Measurements from ENCODE around the gene SENP2.
"Not testable (repeated sequence)": the region's sequence is repeated elsewhere in the genome, so short reads cannot be mapped to it uniquely, and the experiment has no call there.

SENP2 gene

DNA sequence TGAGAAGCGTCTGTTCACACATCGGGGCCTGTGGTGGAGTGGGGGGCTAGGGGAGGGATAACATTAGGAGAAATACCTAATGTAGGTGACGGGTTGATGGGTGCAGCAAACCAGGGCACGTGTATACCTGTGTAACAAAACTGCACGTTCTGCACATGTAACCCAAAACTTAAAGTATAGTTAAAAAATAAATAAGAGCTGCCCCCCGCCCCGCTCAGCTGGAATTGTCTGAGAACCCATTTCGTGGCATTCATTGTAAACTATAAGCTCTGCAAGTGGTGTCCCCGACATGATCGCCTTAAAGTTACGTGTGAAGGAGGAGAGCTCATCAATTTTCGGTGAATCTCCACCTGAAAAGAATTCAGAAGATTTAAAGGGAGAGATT, 26.4 kb upstream of the SENP2 start:
- no peaks in the 10 kb centered on the region for H3K36me3 ChIP-seq (ENCODE audit: control insufficient read depth, insufficient read depth, low read length, severe bottlenecking)
- no peak for DNase-seq (ENCODE audit: low read depth)
- H3K4me1 ChIP-seq (ENCODE audit: control insufficient read depth, insufficient read depth, low read length), result peaks cover 8% of the 10 kb centered on the region

DNA sequence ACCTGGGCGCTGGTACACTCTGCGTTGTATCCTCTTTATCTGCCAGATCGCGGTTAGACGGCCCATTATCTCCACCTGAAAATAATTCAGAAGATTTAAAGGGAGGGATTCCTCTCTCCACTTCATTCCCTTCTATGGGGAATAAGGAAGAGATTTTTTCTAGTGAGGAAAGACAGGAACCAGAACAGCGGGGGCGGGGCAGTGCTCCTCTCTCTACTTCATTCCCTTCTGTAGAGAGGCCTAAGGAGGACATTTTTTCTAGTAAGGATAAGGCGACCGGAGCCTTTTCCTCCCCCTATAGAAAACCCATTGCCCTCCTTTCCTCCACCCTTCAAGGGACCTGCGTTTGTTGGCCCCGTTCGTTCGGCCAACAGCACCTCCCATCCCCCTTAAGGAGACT, 25.4 kb upstream of the SENP2 start:
- Histone ChIP-seq H3K27me3 (replicated peaks; ENCODE audit: control insufficient read depth, insufficient read depth, low read length) (peaks cover 20% of the 10 kb centered on the region), H3K9me3 (ENCODE audit: control insufficient read depth, low read length) (no peaks in the 10 kb centered on the region), H3K4me1 (ENCODE audit: control insufficient read depth, insufficient read depth, low read length) (peaks cover 8% of the 10 kb centered on the region), H3K4me3 (ENCODE audit: low read length) (no peak overlapping the region), H3K9ac (ENCODE audit: low read length) (no peak overlapping the region), H3K36me3 (ENCODE audit: control insufficient read depth, insufficient read depth, low read length, severe bottlenecking) (no peaks in the 10 kb centered on the region)
- no peak for DNase-seq (ENCODE audit: low read depth)

More for the DNA sequence above, 26.4 kb upstream of the SENP2 start:
- no peaks in the 10 kb centered on the region for H3K9me3 ChIP-seq (ENCODE audit: control insufficient read depth, low read length)
- peaks cover 20% of the 10 kb centered on the region for H3K27me3 ChIP-seq (replicated peaks; ENCODE audit: control insufficient read depth, insufficient read depth, low read length)
- H3K4me3 ChIP-seq (ENCODE audit: low read length), result no peak overlapping the region
- H3K9ac ChIP-seq (ENCODE audit: low read length), result no peak overlapping the region

DNA sequence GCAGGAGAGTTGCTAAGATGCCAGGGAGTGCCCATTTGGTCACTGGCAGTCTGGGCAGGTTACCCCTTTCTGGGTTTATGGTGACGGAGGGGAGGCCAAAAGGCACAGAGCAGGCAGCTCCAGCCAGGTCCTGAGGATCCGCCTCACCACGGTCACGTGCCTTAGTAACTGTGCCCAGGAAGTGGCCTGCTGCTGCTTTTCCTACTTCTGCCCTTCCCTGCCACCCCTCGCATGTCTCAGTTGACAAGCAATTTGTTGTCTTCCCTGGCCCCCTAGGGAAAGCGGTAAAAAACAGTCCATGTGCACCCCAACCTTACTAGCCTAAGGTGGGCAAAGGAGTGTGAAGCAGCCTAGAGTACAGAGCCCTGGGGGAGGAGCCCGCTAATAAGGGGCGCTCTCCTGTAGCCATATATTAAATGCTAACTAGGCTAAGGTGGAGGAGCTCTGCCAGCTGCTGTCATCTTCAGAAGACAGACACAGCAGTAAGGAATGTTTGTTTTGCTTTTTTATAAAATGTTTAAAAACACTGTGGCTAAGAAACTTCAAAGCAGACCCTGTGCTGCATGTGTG, 24.6 kb upstream of the SENP2 start:
- no peak for DNase-seq (ENCODE audit: low read depth)
- Histone ChIP-seq H3K9me3 (ENCODE audit: control insufficient read depth, low read length) (no peaks in the 10 kb centered on the region), H3K36me3 (ENCODE audit: control insufficient read depth, insufficient read depth, low read length, severe bottlenecking) (no peaks in the 10 kb centered on the region), H3K4me3 (ENCODE audit: low read length) (no peak overlapping the region), H3K9ac (ENCODE audit: low read length) (no peak overlapping the region), H3K4me1 (ENCODE audit: control insufficient read depth, insufficient read depth, low read length) (peaks cover 8% of the 10 kb centered on the region), H3K27me3 (replicated peaks; ENCODE audit: control insufficient read depth, insufficient read depth, low read length) (peaks cover 20% of the 10 kb centered on the region)

DNA sequence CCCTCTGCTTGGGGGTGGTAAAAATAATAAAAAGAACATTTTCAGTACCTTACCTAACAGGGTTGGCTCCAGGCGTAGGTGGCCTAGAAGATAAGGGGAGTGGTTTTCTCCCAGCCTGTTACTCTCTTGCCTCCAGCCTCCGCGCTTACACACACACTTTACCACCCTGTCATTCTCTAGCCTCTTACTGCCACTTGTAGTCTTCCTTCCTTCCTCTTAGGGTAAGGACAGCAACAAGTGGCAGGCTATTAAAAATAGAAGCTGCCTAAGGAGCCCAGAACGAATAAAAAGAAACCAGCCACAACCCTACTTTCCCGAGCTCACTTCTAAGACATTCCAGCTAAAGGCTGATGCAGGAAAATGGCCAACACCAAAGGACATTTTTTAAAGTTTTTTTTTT, 24.1 kb upstream of the SENP2 start:
- no peak for DNase-seq (ENCODE audit: low read depth)

DNA sequence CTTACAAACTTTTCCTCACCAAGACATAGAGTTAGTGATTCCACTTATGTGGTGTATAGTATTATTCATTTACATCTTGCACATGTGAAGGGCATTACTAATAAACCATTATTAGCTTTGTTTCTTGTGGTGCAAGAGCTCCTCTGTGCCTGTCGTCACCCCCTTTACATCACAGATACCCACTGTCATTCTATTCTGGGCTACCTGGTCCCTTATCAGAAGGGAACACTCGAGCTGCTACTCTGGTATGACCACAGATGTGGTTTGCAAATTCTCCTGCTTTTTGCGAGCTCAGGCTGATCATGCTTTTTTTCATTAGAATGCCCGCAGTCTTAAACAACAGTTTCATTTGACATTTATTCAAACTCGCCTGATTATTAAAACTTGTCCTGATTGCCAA, 13.9 kb upstream of the SENP2 start:
- H3K9ac ChIP-seq (ENCODE audit: low read length), result no peak overlapping the region
- no peak for DNase-seq (ENCODE audit: low read depth)

More for the DNA sequence above, 24.1 kb upstream of the SENP2 start:
- Histone ChIP-seq H3K4me3 (ENCODE audit: low read length) (no peak overlapping the region), H3K9ac (ENCODE audit: low read length) (no peak overlapping the region), H3K9me3 (ENCODE audit: control insufficient read depth, low read length) (no peaks in the 10 kb centered on the region), H3K36me3 (ENCODE audit: control insufficient read depth, insufficient read depth, low read length, severe bottlenecking) (no peaks in the 10 kb centered on the region), H3K27me3 (replicated peaks; ENCODE audit: control insufficient read depth, insufficient read depth, low read length) (peaks cover 20% of the 10 kb centered on the region), H3K4me1 (ENCODE audit: control insufficient read depth, insufficient read depth, low read length) (peaks cover 8% of the 10 kb centered on the region)

DNA sequence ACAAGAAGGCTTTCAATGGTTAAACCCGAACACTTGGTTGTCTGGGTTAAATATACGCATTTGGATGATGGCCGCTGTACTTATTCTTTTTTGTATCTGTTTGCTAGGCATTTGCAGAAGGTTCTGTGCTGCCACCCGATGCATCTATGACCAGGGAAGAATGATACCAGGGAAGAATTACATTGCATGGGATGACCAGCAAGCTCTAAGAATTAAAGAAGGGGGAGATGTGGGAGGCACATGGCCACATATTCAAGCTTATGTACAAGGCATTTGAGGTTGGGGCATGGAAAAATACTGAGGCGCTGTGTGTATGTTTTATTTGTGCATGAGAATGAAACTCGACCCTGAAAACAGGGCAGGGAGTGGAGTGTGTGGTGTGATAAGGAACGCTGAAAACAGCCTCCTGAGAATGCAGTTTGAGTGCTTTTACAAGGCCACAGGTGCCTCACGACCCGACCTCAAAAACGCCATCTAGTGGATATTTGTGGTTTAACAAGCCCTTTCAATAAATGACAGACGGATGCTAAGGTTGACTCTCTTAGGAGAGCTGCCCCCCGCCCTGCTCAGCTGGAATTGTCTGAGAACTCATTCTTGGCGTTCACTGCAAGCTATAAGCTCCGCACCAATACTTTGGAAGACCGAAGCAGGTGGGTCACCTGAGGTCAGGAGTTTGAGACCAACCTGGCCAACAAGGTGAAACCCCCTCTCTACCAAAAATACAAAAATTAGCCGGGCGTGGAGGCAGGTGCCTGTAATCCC, 10.8 kb upstream of the SENP2 start:
- H3K9me3 ChIP-seq (ENCODE audit: control insufficient read depth, low read length); H3K9ac ChIP-seq (ENCODE audit: low read length); H3K36me3 ChIP-seq (ENCODE audit: control insufficient read depth, insufficient read depth, low read length, severe bottlenecking); H3K4me1 ChIP-seq (ENCODE audit: control insufficient read depth, insufficient read depth, low read length); H3K4me3 ChIP-seq (ENCODE audit: low read length); H3K27me3 ChIP-seq (replicated peaks; ENCODE audit: control insufficient read depth, insufficient read depth, low read length): not testable (repeated sequence)
- peak; percentile 77 for DNase-seq (ENCODE audit: low read depth)

More for the DNA sequence above, 13.9 kb upstream of the SENP2 start:
- no peak overlapping the region for H3K4me3 ChIP-seq (ENCODE audit: low read length)
- peaks cover 3% of the 10 kb centered on the region for H3K9me3 ChIP-seq (ENCODE audit: control insufficient read depth, low read length)
- H3K27me3 ChIP-seq (replicated peaks; ENCODE audit: control insufficient read depth, insufficient read depth, low read length), result no peaks in the 10 kb centered on the region
- no peaks in the 10 kb centered on the region for H3K4me1 ChIP-seq (ENCODE audit: control insufficient read depth, insufficient read depth, low read length)
- no peaks in the 10 kb centered on the region for H3K36me3 ChIP-seq (ENCODE audit: control insufficient read depth, insufficient read depth, low read length, severe bottlenecking)

DNA sequence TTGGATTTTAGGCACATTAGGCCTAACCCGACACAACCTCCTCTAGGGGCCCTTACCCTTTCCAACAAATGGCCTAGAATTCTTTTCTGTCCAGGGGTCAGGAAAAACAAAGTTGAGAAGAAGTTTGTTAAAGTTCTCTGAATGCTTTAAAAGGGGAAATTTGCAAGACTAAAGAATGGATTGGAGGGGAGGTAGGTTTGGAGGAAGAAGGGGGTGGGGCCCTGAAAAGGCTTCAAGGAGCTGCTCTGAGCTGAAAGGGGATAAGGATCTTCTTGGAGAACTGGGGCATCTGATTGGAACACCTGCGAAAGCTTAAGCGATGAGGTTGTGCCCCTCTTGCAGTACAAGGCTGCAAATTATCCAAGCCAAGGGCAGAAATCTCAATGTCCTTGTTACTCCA, 3.9 kb upstream of the SENP2 start:
- H3K4me3 ChIP-seq (ENCODE audit: low read length), result no peak overlapping the region
- no peak for DNase-seq (ENCODE audit: low read depth)
- peaks cover 4% of the 10 kb centered on the region for H3K4me1 ChIP-seq (ENCODE audit: control insufficient read depth, insufficient read depth, low read length)

DNA sequence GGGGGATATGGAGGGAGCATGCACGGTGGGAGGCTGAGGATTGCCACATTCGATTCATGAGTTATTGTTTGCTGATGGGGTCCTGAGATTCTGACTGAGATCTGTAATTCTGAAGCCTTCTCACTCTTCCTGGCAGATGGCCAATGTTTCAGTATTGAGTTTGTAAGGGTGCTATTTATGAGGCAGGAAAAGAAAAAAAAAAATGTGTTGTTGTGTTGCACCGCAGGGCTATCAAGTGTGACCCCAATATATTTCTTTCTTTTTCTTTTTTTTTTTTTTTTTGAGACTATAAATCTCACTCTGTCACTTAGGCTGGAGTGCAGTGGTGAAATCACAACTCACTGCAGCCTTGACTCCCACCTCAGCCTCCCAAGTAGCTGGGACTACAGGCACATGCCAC, 3.2 kb upstream of the SENP2 start:
- Histone ChIP-seq H3K27me3 (replicated peaks; ENCODE audit: control insufficient read depth, insufficient read depth, low read length) (no peaks in the 10 kb centered on the region), H3K9ac (ENCODE audit: low read length) (no peak overlapping the region), H3K4me3 (ENCODE audit: low read length) (no peak overlapping the region), H3K36me3 (ENCODE audit: control insufficient read depth, insufficient read depth, low read length, severe bottlenecking) (no peaks in the 10 kb centered on the region), H3K4me1 (ENCODE audit: control insufficient read depth, insufficient read depth, low read length) (peaks cover 4% of the 10 kb centered on the region), H3K9me3 (ENCODE audit: control insufficient read depth, low read length) (no peaks in the 10 kb centered on the region)
- DNase-seq (ENCODE audit: low read depth), result no peak

More for the DNA sequence above, 3.9 kb upstream of the SENP2 start:
- H3K9me3 ChIP-seq (ENCODE audit: control insufficient read depth, low read length), result no peaks in the 10 kb centered on the region
- no peak overlapping the region for H3K9ac ChIP-seq (ENCODE audit: low read length)
- no peaks in the 10 kb centered on the region for H3K27me3 ChIP-seq (replicated peaks; ENCODE audit: control insufficient read depth, insufficient read depth, low read length)
- no peaks in the 10 kb centered on the region for H3K36me3 ChIP-seq (ENCODE audit: control insufficient read depth, insufficient read depth, low read length, severe bottlenecking)

DNA sequence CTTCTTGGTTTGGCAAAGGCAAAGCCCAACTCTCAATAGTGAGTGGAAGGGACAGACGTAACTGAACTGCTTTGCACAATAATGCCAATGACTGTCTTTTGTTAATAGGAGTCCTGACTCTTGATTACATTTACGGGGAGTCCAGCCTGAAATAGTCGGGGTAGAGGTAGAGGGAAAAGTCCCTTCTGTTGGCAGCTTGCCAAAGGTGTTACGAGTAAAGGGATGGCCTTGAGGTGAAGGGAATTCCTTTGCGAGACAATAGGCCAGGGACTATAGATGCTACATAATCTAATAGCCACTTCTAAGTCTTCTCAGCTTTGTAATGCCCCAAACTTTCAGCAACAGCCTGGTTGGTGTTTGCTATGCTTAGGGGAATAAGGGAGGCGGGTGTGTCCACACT, 2.2 kb upstream of the SENP2 start:
- H3K9ac ChIP-seq (ENCODE audit: low read length), result no peak overlapping the region
- H3K9me3 ChIP-seq (ENCODE audit: control insufficient read depth, low read length), result no peaks in the 10 kb centered on the region
- H3K4me1 ChIP-seq (ENCODE audit: control insufficient read depth, insufficient read depth, low read length), result peaks cover 10% of the 10 kb centered on the region
- no peaks in the 10 kb centered on the region for H3K27me3 ChIP-seq (replicated peaks; ENCODE audit: control insufficient read depth, insufficient read depth, low read length)
- no peaks in the 10 kb centered on the region for H3K36me3 ChIP-seq (ENCODE audit: control insufficient read depth, insufficient read depth, low read length, severe bottlenecking)
- no peak overlapping the region for H3K4me3 ChIP-seq (ENCODE audit: low read length)
- no peak for DNase-seq (ENCODE audit: low read depth)

DNA sequence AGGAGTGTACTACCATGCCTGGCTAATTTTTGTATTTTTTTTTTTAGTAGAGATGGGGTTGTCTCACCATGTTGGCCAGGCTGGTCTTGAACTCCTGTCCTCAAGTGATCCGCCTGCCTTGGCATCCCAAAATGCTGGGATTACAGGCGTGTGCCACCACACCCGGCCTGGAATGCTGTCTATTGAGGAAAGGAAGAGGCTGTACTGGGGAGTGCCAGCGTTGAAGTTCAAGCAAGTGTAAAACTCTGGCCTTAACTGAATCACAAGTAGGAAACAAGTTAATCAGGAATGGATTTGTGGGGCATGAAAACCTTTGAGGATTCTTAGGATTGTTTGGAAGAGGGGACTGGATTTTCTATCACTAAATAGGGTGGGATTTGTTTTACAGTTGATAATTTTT, 1.4 kb upstream of the SENP2 start:
- H3K4me1 ChIP-seq (ENCODE audit: control insufficient read depth, insufficient read depth, low read length), result peaks cover 16% of the 10 kb centered on the region
- no peaks in the 10 kb centered on the region for H3K9me3 ChIP-seq (ENCODE audit: control insufficient read depth, low read length)
- H3K27me3 ChIP-seq (replicated peaks; ENCODE audit: control insufficient read depth, insufficient read depth, low read length), result no peaks in the 10 kb centered on the region
- H3K4me3 ChIP-seq (ENCODE audit: low read length), result no peak overlapping the region
- no peak for DNase-seq (ENCODE audit: low read depth)
- no peak overlapping the region for H3K9ac ChIP-seq (ENCODE audit: low read length)
- no peaks in the 10 kb centered on the region for H3K36me3 ChIP-seq (ENCODE audit: control insufficient read depth, insufficient read depth, low read length, severe bottlenecking)

DNA sequence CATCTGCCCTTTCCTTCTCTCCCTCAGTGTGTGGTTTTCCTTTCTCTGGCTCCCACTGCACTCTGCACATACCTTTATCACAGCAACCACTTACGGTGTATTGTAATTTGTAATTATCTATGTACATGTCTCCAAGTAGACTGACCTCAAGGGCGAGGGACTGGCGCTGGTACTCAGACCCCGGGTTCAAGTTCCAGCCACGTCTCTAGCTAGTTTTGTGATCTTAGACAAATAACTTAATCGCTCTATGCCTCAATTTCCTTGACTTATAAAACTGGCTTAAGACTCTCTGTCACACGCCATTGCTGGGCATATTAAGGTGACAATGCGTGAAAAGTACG, 607 bp upstream of the SENP2 start:
- no peak for DNase-seq (ENCODE audit: low read depth)
- Histone ChIP-seq H3K4me3 (ENCODE audit: low read length) (peak overlapping the region; percentile 98), H3K27me3 (replicated peaks; ENCODE audit: control insufficient read depth, insufficient read depth, low read length) (no peaks in the 10 kb centered on the region), H3K9ac (ENCODE audit: low read length) (peak overlapping the region; percentile 74), H3K36me3 (ENCODE audit: control insufficient read depth, insufficient read depth, low read length, severe bottlenecking) (no peaks in the 10 kb centered on the region), H3K4me1 (ENCODE audit: control insufficient read depth, insufficient read depth, low read length) (peaks cover 16% of the 10 kb centered on the region), H3K9me3 (ENCODE audit: control insufficient read depth, low read length) (no peaks in the 10 kb centered on the region)

DNA sequence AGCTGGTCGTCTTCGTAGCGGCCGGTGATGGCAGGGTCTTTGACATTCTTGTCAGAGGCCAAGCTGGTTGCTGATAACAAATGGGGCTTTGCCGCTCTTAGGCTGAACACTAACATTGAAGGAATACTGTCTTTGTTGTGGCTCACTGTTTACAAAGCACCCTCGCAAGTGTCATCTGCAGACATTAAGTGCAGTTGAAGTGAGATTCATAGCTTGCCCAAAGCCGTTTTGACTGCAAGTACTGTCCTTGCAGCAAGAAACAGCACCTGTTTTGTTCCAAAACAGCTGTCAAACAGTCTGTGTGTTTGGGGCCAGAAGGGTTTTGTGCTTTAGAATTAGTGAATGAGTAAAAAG, 568 bp downstream of the SENP2 start:
- Histone ChIP-seq H3K9ac (ENCODE audit: low read length) (peak overlapping the region; percentile 96), H3K9me3 (ENCODE audit: control insufficient read depth, low read length) (no peaks in the 10 kb centered on the region), H3K4me1 (ENCODE audit: control insufficient read depth, insufficient read depth, low read length) (peaks cover 16% of the 10 kb centered on the region), H3K36me3 (ENCODE audit: control insufficient read depth, insufficient read depth, low read length, severe bottlenecking) (peaks cover 2% of the 10 kb centered on the region), H3K4me3 (ENCODE audit: low read length) (peak overlapping the region; percentile 98), H3K27me3 (replicated peaks; ENCODE audit: control insufficient read depth, insufficient read depth, low read length) (no peaks in the 10 kb centered on the region)
- no peak for DNase-seq (ENCODE audit: low read depth)
